Inflammatory macrophage treated with lipopolysaccharide for 4 hours (primary cell): Measurements from ENCODE around the gene STK32B.

Experiments used
- DNase-seq: peaks from one replicate; pipeline ENCODE4 v3.0.0-alpha.2; 2020

Gene STK32B

GRCh38 chr4:5371415-5372190, 320.3 kb downstream of the STK32B start:
- DNase-seq: no peak

- DNase-seq: no peak
Observed at GRCh38 chr4:5372198-5372597, 320.9 kb downstream of the STK32B start.

GRCh38 chr4:5373327-5373726, 322.0 kb downstream of the STK32B start:
- DNase-seq: no peak

- DNase-seq: no peak
Observed at GRCh38 chr4:5374592-5374991, 323.3 kb downstream of the STK32B start.

GRCh38 chr4:5374994-5375393, 323.7 kb downstream of the STK32B start:
- no peak for DNase-seq

- no peak for DNase-seq
Observed at GRCh38 chr4:5376015-5376414, 324.7 kb downstream of the STK32B start.

- no peak for DNase-seq
Observed at GRCh38 chr4:5378002-5378401, 326.7 kb downstream of the STK32B start.

- DNase-seq: no peak
Observed at GRCh38 chr4:5379895-5380294, 328.6 kb downstream of the STK32B start.

- DNase-seq: no peak
Observed at GRCh38 chr4:5381961-5382441, 330.7 kb downstream of the STK32B start.

GRCh38 chr4:5383191-5383980, 332.1 kb downstream of the STK32B start:
- no peak for DNase-seq

- no peak for DNase-seq
Observed at GRCh38 chr4:5385741-5386311, 334.5 kb downstream of the STK32B start.

- DNase-seq: no peak
Observed at GRCh38 chr4:5386921-5387320, 335.6 kb downstream of the STK32B start.

- DNase-seq: no peak
Observed at GRCh38 chr4:5387457-5387856, 336.2 kb downstream of the STK32B start.

GRCh38 chr4:5389756-5390310, 338.6 kb downstream of the STK32B start:
- no peak for DNase-seq

GRCh38 chr4:5391492-5391891, 340.2 kb downstream of the STK32B start:
- no peak for DNase-seq

GRCh38 chr4:5393911-5394513, 342.7 kb downstream of the STK32B start:
- DNase-seq: no peak

- no peak for DNase-seq
Observed at GRCh38 chr4:5395781-5396180, 344.5 kb downstream of the STK32B start.

GRCh38 chr4:5398056-5398455, 346.8 kb downstream of the STK32B start:
- DNase-seq: no peak

- no peak for DNase-seq
Observed at GRCh38 chr4:5399124-5399523, 347.8 kb downstream of the STK32B start.

GRCh38 chr4:5399790-5400421, 348.6 kb downstream of the STK32B start:
- no peak for DNase-seq

- no peak for DNase-seq
Observed at GRCh38 chr4:5403746-5404497, 352.6 kb downstream of the STK32B start.

GRCh38 chr4:5409237-5409636, 358.0 kb downstream of the STK32B start:
- DNase-seq: no peak
